HepG2 (cell line): Measurements from ENCODE around the gene ERBB3. TPM values are rescaled to one million over a fixed set of nuclear protein-coding genes. Genes with fewer than 3 reads are reported as not detected.

ENCODE experiments used
- CTCF ChIP-seq: sonication (generic); formaldehyde crosslinking; IDR thresholded peaks from 2 replicates; pipeline ENCODE4 v1.5.0; 2020; ENCODE audit warnings: mild to moderate bottlenecking, missing genetic modification reagents, moderate library complexity
- GTF3A ChIP-seq: sonication (generic); formaldehyde crosslinking; conservative IDR thresholded peaks from 2 replicates; pipeline ENCODE4 v1.4.0; 2020; ENCODE audit warnings: mild to moderate bottlenecking, missing genetic modification reagents
- HIVEP1 ChIP-seq: sonication (generic); formaldehyde crosslinking; IDR thresholded peaks from 2 replicates; pipeline ENCODE4 v1.4.0; 2020; ENCODE audit warnings: mild to moderate bottlenecking, missing genetic modification reagents
- KDM4B ChIP-seq: sonication (generic); formaldehyde crosslinking; IDR thresholded peaks from 2 replicates; pipeline ENCODE4 v1.4.0; 2020; ENCODE audit warnings: missing genetic modification reagents
- KLF9 ChIP-seq: IDR thresholded peaks from 2 replicates; pipeline ENCODE4 v1.6.1; 2016; ENCODE audit warnings: low read depth
- NR2F6 ChIP-seq, 2 experiments: IDR thresholded peaks; 2 replicates each; pipeline ENCODE4 v1.6.1; 2016; ENCODE audit warnings: antibody characterized with exemption in 1 of 2, mild to moderate bottlenecking in 1 of 2
- TIGD3 ChIP-seq: sonication (generic); formaldehyde crosslinking; IDR thresholded peaks from 2 replicates; pipeline ENCODE4 v1.5.1; 2020; ENCODE audit warnings: mild to moderate bottlenecking, missing genetic modification reagents, borderline replicate concordance
- ZBTB1 ChIP-seq: sonication (generic); formaldehyde crosslinking; IDR thresholded peaks from 2 replicates; pipeline ENCODE4 v1.4.0; 2020; ENCODE audit warnings: missing genetic modification reagents, borderline replicate concordance
- ZC3H4 ChIP-seq: sonication (generic); formaldehyde crosslinking; IDR thresholded peaks from 2 replicates; pipeline ENCODE4 v1.4.0; 2020; ENCODE audit warnings: missing genetic modification reagents, borderline replicate concordance
- ZNF143 ChIP-seq: sonication (generic); formaldehyde crosslinking; IDR thresholded peaks from 2 replicates; pipeline ENCODE4 v1.4.0; 2020; ENCODE audit warnings: missing genetic modification reagents
- ZNF431 ChIP-seq: sonication (generic); formaldehyde crosslinking; IDR thresholded peaks from 2 replicates; pipeline ENCODE4 v1.9.0; 2022; ENCODE audit warnings: missing genetic modification reagents, low read depth, mild to moderate bottlenecking, borderline replicate concordance
- ZNF432 ChIP-seq: sonication (generic); formaldehyde crosslinking; IDR thresholded peaks from 2 replicates; pipeline ENCODE4 v1.5.0; 2020; ENCODE audit warnings: missing genetic modification reagents, mild to moderate bottlenecking, borderline replicate concordance
- ZNF501 ChIP-seq: sonication (generic); formaldehyde crosslinking; IDR thresholded peaks from 2 replicates; pipeline ENCODE4 v1.5.1; 2020; ENCODE audit warnings: mild to moderate bottlenecking, moderate library complexity, missing genetic modification reagents
- ZNF580 ChIP-seq: IDR thresholded peaks from 2 replicates; pipeline ENCODE4 v1.6.1; 2016; ENCODE audit warnings: low read depth, borderline replicate concordance
- ZNF670 ChIP-seq: sonication (generic); formaldehyde crosslinking; IDR thresholded peaks from 2 replicates; pipeline ENCODE4 v1.8.0; 2022; ENCODE audit warnings: mild to moderate bottlenecking, missing genetic modification reagents, borderline replicate concordance
- polyA plus RNA-seq, 8 experiments: library from polyadenylated mRNA; depleted of rRNA in 3 of 8; stranded (reverse) in 7 of 8; unstranded in 1 of 8; fragments of >200 nt; fragmentation: Illumina TruSeq in 4 of 8; extraction: Trizol in 4 of 8; gene quantifications; 2 replicates each; pipeline versions ENCODE4 v1.2.1 to v1.2.3, GENCODE V29; 2011 to 2016; ENCODE audit warnings: low read depth in 4 of 8, missing spikeins in 1 of 8, mixed read lengths in 1 of 8; ENCODE audit not compliant: insufficient read depth in 1 of 8
- total RNA-seq, 5 experiments: library from RNA; depleted of rRNA; stranded (reverse); fragments of >200 nt; fragmentation: Illumina TruSeq; extraction: Trizol; gene quantifications; 2 replicates each; pipeline ENCODE4 v1.2.3, GENCODE V29; 2016; ENCODE audit warnings: low read depth in 1 of 5
- TF ChIP-seq, protein P1 (sequence below): sonication (generic); formaldehyde crosslinking; IDR thresholded peaks from 2 replicates; pipeline ENCODE4 v1.4.0; 2020; ENCODE audit warnings: missing genetic modification reagents
- TF ChIP-seq, protein P2 (sequence below): sonication (generic); formaldehyde crosslinking; IDR thresholded peaks from 2 replicates; pipeline ENCODE4 v1.5.0; 2020; ENCODE audit warnings: missing genetic modification reagents
- TF ChIP-seq, protein P3 (sequence below): sonication (generic); formaldehyde crosslinking; conservative IDR thresholded peaks from 2 replicates; pipeline ENCODE4 v1.4.0; 2020; ENCODE audit warnings: missing genetic modification reagents

The ERBB3 gene
- total and polyA plus RNA-seq, 2 of the 13 experiments (the other 11 are each of a cell fraction or from before 2014, with no cell fraction given), result 93.6 to 358 TPM

GRCh38 chr12:56041552-56042429, 38.2 kb upstream of the ERBB3 start, which contains the start of gene RPS26 (continued):
- no peak; the same call in 1 of the 2 replicates for TF ChIP-seq ZNF431 (CRISPR knock-in tag)
- TF ChIP-seq ZC3H4 (CRISPR knock-in tag), result no peak; the same call in 1 of the 2 replicates
- TF ChIP-seq, protein P1, sequence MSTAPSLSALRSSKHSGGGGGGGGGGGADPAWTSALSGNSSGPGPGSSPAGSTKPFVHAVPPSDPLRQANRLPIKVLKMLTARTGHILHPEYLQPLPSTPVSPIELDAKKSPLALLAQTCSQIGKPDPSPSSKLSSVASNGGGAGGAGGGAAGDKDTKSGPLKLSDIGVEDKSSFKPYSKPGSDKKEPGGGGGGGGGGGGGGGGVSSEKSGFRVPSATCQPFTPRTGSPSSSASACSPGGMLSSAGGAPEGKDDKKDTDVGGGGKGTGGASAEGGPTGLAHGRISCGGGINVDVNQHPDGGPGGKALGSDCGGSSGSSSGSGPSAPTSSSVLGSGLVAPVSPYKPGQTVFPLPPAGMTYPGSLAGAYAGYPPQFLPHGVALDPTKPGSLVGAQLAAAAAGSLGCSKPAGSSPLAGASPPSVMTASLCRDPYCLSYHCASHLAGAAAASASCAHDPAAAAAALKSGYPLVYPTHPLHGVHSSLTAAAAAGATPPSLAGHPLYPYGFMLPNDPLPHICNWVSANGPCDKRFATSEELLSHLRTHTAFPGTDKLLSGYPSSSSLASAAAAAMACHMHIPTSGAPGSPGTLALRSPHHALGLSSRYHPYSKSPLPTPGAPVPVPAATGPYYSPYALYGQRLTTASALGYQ (CRISPR knock-in tag), result peak; percentile 89
- TF ChIP-seq ZNF580 (CRISPR knock-in tag), result peak; percentile 56; the same call in 1 of the 2 replicates
- TF ChIP-seq, protein P2, sequence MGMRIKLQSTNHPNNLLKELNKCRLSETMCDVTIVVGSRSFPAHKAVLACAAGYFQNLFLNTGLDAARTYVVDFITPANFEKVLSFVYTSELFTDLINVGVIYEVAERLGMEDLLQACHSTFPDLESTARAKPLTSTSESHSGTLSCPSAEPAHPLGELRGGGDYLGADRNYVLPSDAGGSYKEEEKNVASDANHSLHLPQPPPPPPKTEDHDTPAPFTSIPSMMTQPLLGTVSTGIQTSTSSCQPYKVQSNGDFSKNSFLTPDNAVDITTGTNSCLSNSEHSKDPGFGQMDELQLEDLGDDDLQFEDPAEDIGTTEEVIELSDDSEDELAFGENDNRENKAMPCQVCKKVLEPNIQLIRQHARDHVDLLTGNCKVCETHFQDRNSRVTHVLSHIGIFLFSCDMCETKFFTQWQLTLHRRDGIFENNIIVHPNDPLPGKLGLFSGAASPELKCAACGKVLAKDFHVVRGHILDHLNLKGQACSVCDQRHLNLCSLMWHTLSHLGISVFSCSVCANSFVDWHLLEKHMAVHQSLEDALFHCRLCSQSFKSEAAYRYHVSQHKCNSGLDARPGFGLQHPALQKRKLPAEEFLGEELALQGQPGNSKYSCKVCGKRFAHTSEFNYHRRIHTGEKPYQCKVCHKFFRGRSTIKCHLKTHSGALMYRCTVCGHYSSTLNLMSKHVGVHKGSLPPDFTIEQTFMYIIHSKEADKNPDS, result no peak; the same call in 1 of the 2 replicates
- TF ChIP-seq HIVEP1 (CRISPR knock-in tag), result peak; percentile 77
- no peak for TF ChIP-seq ZNF670 (CRISPR knock-in tag)
- no peak for TF ChIP-seq KLF9 (CRISPR knock-in tag)
- TF ChIP-seq KDM4B (CRISPR knock-in tag), result peak; percentile 70
- TF ChIP-seq TIGD3 (CRISPR knock-in tag), result no peak
- peak; percentile 79 for TF ChIP-seq CTCF (CRISPR knock-in tag)
- TF ChIP-seq ZNF432 (CRISPR knock-in tag), result no peak
- TF ChIP-seq GTF3A, result no peak
- no peak for TF ChIP-seq NR2F6 (IDR thresholded peaks at IDR 0.05)
- no peak; the same call in 1 of the 2 replicates for TF ChIP-seq NR2F6 (CRISPR knock-in tag; IDR thresholded peaks at IDR 0.05)
- peak; percentile 96 for TF ChIP-seq ZNF143
- TF ChIP-seq ZNF501, result peak; percentile 82
- TF ChIP-seq, protein P3, sequence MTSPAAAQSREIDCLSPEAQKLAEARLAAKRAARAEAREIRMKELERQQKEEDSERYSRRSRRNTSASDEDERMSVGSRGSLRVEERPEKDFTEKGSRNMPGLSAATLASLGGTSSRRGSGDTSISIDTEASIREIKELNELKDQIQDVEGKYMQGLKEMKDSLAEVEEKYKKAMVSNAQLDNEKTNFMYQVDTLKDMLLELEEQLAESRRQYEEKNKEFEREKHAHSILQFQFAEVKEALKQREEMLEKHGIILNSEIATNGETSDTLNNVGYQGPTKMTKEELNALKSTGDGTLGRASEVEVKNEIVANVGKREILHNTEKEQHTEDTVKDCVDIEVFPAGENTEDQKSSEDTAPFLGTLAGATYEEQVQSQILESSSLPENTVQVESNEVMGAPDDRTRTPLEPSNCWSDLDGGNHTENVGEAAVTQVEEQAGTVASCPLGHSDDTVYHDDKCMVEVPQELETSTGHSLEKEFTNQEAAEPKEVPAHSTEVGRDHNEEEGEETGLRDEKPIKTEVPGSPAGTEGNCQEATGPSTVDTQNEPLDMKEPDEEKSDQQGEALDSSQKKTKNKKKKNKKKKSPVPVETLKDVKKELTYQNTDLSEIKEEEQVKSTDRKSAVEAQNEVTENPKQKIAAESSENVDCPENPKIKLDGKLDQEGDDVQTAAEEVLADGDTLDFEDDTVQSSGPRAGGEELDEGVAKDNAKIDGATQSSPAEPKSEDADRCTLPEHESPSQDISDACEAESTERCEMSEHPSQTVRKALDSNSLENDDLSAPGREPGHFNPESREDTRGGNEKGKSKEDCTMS (CRISPR knock-in tag), result no peak
- TF ChIP-seq ZBTB1, result 0 out of 2 replicates have a peak, but pooled peaks have one; percentile 42
